Measurements from ENCODE around the gene DOCK4. TPM values are rescaled to one million over a fixed set of nuclear protein-coding genes. Genes with fewer than 3 reads are reported as not detected.

Gene DOCK4
- total RNA-seq, 1 donor from 2014 or later = 0.73 TPM

GRCh38 chr7:111763221-111763801 lies 442.9 kb downstream of the DOCK4 start:
- Mint-ChIP-seq H3K4me1 (no peaks in the 10 kb centered on the region), H3K36me3 (ENCODE audit: low read depth) (no peaks in the 10 kb centered on the region), H3K4me3 (no peak overlapping the region), H3K27ac (no peak overlapping the region), H3K27me3 (no peaks in the 10 kb centered on the region), H3K9me3 (no peaks in the 10 kb centered on the region)
- ATAC-seq (ENCODE audit: low read depth) (no peak), DNase-seq (no peak)
- intact Hi-C loops (cut with micrococcal nuclease) = loop anchor here (1.0 kb wide), 2 partner anchors 652 to 1658 kb away; no protein-coding TSS in a partner anchor
- POLR2A ChIA-PET = no interaction called here
- CTCF ChIA-PET = interaction anchor here (0.9 kb wide), 1 partner anchor 733 kb away, joined by 4 read pairs; no protein-coding TSS in a partner anchor
- TF ChIP-seq, protein P1, sequence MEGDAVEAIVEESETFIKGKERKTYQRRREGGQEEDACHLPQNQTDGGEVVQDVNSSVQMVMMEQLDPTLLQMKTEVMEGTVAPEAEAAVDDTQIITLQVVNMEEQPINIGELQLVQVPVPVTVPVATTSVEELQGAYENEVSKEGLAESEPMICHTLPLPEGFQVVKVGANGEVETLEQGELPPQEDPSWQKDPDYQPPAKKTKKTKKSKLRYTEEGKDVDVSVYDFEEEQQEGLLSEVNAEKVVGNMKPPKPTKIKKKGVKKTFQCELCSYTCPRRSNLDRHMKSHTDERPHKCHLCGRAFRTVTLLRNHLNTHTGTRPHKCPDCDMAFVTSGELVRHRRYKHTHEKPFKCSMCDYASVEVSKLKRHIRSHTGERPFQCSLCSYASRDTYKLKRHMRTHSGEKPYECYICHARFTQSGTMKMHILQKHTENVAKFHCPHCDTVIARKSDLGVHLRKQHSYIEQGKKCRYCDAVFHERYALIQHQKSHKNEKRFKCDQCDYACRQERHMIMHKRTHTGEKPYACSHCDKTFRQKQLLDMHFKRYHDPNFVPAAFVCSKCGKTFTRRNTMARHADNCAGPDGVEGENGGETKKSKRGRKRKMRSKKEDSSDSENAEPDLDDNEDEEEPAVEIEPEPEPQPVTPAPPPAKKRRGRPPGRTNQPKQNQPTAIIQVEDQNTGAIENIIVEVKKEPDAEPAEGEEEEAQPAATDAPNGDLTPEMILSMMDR (IDR thresholded peaks at IDR 0.05) = no peak

GRCh38 chr7:111762799-111763198 lies 443.4 kb downstream of the DOCK4 start:
- H3K27ac Mint-ChIP-seq = no peak overlapping the region
- ChIA-PET CTCF (interaction anchor here (0.9 kb wide), 1 partner anchor 733 kb away, joined by 4 read pairs; no protein-coding TSS in a partner anchor), POLR2A (no interaction called here)
- H3K27me3 Mint-ChIP-seq = no peaks in the 10 kb centered on the region
- ATAC-seq (ENCODE audit: low read depth) (no peak), DNase-seq (no peak)
- intact Hi-C loops (cut with micrococcal nuclease) = loop anchor here (1.0 kb wide), 2 partner anchors 653 to 1659 kb away; no protein-coding TSS in a partner anchor
- no peaks in the 10 kb centered on the region for H3K36me3 Mint-ChIP-seq (ENCODE audit: low read depth)
- no peaks in the 10 kb centered on the region for H3K9me3 Mint-ChIP-seq
- H3K4me1 Mint-ChIP-seq = no peaks in the 10 kb centered on the region
- TF ChIP-seq, protein P1 (IDR thresholded peaks at IDR 0.05) = no peak
- H3K4me3 Mint-ChIP-seq = no peak overlapping the region

GRCh38 chr7:111762211-111762610 lies 444.0 kb downstream of the DOCK4 start:
- no peaks in the 10 kb centered on the region for H3K9me3 Mint-ChIP-seq
- intact Hi-C loops (cut with micrococcal nuclease) = no loop called here

GRCh38 chr7:111760043-111760442 lies 446.2 kb downstream of the DOCK4 start:
- ChIA-PET CTCF (interaction anchor here (1.1 kb wide), 1 partner anchor 18 kb away, joined by 5 read pairs; no protein-coding TSS in a partner anchor), POLR2A (interaction anchor here (0.6 kb wide), 1 partner anchor 999 kb away, joined by 4 read pairs; no protein-coding TSS in a partner anchor)
- Mint-ChIP-seq H3K36me3 (ENCODE audit: low read depth) (no peaks in the 10 kb centered on the region), H3K4me1 (no peaks in the 10 kb centered on the region), H3K27ac (no peak overlapping the region), H3K4me3 (no peak overlapping the region), H3K9me3 (no peaks in the 10 kb centered on the region), H3K27me3 (peaks cover 2% of the 10 kb centered on the region)
- ATAC-seq (ENCODE audit: low read depth) (no peak), DNase-seq (no peak)
- intact Hi-C loops (cut with micrococcal nuclease) = no loop called here
- TF ChIP-seq, protein P1 (IDR thresholded peaks at IDR 0.05) = no peak

More at GRCh38 chr7:111762211-111762610, 444.0 kb downstream of the DOCK4 start:
- Mint-ChIP-seq H3K27ac (no peak overlapping the region), H3K4me3 (no peak overlapping the region), H3K4me1 (no peaks in the 10 kb centered on the region), H3K36me3 (ENCODE audit: low read depth) (no peaks in the 10 kb centered on the region), H3K27me3 (no peaks in the 10 kb centered on the region)
- DNase-seq (no peak), ATAC-seq (ENCODE audit: low read depth) (no peak)
- POLR2A ChIA-PET = no interaction called here
- TF ChIP-seq, protein P1 (IDR thresholded peaks at IDR 0.05) = no peak
- CTCF ChIA-PET = no interaction called here

DNA sequence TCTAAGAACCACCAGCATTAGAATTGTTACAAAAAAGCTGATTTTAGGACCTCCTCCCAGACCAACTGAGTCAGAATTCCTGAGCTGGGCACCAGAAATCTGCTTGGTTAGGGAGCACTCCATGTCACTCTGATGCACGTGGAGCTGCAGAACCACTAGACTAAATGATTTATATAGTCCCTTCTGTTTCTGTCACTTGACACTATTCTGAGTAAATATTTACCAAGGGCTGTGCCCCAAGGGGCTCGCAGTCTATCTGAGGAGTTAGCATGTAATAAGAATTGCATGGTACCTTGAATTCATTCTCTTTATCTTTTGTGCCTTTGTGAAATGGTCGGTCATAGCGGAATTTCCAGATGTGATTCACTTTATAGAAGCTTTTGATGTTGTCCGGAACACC lies 447.9 kb downstream of the DOCK4 start:
- CTCF ChIA-PET = no interaction called here
- intact Hi-C loops (cut with micrococcal nuclease) = no loop called here
- TF ChIP-seq, protein P1 (IDR thresholded peaks at IDR 0.05) = no peak
- no peak overlapping the region for H3K27ac Mint-ChIP-seq
- no peak overlapping the region for H3K4me3 Mint-ChIP-seq
- H3K36me3 Mint-ChIP-seq (ENCODE audit: low read depth) = no peaks in the 10 kb centered on the region
- H3K4me1 Mint-ChIP-seq = no peaks in the 10 kb centered on the region
- no peaks in the 10 kb centered on the region for H3K9me3 Mint-ChIP-seq
- DNase-seq (no peak), ATAC-seq (ENCODE audit: low read depth) (no peak)
- POLR2A ChIA-PET = no interaction called here
- H3K27me3 Mint-ChIP-seq = peaks cover 2% of the 10 kb centered on the region
